Renal cortical epithelial cell (primary cell): ENCODE measurements around the gene ID3. TPM values are rescaled to one million over a fixed set of nuclear protein-coding genes. Genes with fewer than 3 reads are reported as not detected.
A peak's percentile ranks its signal among the peaks of the same experiment; 100 is the strongest.

Experiments used
- DNase-seq: peaks from one replicate; pipeline ENCODE4 v3.0.0-alpha.2; 2011; ENCODE audit warnings: low read depth
- total RNA-seq: library from RNA; depleted of rRNA; stranded (reverse); fragments of >200 nt; gene quantifications from 2 replicates; pipeline ENCODE4 v1.2.3, GENCODE V29; 2014

ID3 gene, protein sequence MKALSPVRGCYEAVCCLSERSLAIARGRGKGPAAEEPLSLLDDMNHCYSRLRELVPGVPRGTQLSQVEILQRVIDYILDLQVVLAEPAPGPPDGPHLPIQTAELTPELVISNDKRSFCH
- 29.9 and 65.3 TPM in 2 replicates for total RNA-seq

DNA sequence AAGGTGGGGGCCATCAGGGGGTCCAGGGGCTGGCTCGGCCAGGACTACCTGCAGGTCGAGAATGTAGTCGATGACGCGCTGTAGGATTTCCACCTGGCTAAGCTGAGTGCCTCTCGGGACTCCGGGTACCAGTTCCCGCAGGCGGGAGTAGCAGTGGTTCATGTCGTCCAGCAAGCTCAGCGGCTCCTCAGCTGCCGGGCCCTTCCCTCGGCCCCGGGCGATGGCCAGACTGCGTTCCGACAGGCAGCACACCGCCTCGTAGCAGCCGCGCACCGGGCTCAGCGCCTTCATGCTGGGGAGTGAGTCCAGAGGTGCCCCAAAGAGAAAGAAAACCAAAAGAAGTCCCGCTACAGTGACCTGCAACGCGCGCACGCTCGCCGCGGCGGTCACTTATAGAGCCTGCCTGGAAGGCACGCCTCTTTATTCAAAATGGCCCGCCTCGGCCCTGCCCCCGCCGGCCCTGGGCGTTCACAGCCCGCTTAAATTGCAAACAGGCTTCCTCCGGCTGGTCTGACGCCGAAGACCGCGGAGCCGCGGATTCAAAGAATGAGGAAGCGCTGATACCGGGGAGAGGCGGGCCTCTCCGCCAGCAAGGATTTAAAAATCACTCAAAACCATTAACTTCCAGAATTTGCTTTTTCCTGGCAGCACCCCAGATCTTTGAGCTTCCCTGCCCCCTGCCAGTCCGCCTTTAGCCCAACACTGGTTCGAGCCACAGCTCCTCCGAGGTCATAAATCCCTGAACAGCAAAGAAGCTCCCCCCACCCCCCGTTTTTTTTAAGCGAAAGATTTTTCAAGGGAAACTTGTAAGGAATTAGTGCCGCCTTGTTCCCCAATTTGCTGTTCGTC lies at the start of gene ID3:
Gene ID3 (minus strand): TSS at position 366 of the 849 bp plus-strand sequence. CDS start 75 bp downstream, at position 291.
- peak; percentile 89 for DNase-seq

DNA sequence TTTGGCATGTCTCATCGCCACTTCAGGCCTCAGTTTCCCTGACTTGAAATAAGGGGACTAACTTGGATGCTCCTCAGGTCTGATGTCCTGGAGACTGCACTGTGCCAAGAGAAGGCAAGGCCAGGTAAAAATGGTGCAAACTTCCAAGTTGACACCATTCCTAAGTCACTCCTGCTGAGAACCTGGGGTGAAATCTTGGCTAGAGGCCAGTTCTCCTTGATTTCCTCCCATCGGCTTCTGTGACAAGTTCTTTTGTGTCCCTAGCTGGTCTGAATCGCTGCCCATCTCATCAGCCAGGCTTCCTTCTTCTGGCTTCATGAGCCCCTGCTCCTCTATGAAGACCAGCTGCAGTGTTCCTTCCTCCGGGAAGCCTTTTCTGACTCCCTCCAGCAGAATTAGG lies 48.6 kb upstream of the ID3 start:
- DNase-seq, result no peak

DNA sequence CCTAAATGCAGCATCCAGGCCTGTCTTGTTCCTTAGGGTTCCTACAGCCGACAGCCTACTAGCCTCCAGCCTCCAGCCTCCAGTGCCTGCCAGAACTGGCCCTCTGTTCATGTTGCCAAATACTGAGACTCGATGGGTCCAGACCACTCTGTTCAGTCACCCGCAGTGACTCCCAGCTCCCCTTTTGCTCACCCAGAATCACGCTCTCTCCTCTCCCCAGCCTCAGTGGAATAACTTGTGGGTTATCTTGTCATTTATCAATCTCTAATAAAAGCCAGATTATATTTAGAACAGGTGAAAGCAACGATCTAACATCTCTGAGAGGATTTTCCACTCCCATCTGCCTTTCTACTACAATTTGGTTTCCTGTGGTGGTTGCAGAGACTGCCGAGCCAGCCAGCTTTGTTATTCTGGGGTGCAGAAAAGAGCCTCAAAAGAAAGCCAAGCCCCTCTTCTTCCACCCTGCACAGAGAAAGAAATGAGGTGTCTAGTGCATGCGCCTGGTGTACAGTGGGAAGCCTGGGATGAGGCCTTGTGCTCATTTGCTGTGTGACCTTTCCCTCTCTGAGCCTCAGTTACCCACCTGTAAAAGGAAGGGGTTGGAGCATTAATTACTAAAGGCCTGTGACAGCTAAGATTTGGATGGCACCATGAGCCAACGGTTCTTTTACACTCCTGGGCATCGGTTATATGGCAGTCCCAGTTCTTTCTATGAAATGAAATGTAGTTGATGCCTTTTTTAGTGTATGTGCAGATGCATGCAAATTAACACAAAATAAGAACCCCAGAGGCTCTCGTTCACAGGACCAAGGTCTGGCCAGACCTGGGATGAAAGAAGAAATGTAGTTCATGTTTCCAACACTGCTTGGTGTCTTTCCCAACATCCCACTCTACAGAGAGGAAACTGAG lies 42.9 kb upstream of the ID3 start:
- DNase-seq, result no peak

DNA sequence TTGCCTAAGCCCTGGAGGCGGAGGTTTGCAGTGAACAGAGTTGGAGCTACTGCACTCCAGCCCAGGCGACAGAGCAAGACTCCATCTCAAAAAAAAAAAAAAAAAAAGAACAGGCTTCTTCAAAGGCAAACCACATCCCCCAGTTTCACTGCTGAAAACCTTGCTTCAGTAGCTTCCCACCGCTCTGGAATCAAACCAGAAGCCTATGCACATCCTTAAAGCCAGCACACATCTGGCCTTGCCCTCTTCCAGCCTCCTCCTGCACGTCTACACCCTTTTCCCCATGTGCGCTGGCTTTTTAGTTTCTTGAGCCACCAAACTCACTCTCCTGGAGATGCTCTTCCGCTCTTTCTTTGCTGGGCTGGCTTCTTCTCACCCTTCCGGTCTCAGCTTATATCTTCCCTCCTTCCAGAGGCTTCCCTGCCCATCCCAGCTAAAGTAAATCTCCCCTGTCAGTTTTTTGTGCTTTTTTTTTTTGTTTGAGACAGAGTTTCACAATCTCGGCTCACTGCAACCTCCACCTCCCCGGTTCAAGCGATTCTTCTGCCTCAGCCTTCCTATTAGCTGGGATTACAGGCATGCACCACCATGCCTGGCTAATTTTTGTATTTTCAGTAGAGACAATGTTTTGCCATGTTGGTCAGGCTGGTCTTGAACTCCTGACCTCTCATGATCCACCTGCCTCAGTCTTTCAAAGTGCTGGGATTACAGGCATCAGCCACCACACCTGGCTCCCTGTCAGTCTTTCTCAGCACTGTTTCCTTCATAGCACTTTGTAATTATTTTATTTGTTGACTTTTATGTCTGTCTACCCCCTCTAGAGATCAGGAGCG lies 42.0 kb upstream of the ID3 start:
- DNase-seq, result no peak

DNA sequence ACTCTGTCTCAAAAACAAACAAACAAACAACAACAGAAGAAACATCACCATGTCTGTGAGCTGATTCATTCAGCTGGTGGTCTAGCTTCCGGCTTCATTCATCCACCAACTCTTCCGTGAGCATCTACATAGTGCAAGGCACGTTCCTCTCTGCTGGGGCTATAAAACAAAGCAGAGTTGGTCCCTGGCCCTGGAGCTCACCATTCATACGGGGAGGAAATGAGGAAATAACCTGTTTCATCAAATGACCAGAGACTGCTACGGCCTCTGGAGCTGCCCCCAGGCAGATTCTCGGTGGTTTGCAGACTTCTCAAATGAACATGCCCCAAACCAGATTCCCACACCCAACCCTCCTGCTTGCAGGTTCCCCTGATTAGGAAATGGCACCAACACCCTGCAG lies 41.0 kb upstream of the ID3 start:
- DNase-seq, result no peak

DNA sequence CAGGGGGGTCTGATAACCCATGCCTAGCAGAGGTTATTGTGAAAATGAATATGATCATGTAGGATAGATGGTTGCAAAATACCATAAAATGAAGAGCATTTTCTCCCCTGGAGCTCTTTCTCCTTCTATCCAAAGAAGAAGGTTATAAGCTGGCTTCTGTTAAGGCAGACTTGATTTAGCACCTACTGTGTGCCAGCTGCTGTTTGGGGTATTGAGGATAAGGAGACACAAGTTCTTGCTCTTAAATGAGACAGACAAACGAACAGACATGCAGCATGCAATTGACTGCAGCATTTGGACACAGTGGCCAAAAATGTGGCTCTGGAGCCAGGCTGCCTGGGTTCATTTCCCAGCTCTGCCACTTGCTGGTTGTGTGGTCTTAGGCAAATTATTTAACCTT lies 39.8 kb upstream of the ID3 start:
- no peak for DNase-seq

DNA sequence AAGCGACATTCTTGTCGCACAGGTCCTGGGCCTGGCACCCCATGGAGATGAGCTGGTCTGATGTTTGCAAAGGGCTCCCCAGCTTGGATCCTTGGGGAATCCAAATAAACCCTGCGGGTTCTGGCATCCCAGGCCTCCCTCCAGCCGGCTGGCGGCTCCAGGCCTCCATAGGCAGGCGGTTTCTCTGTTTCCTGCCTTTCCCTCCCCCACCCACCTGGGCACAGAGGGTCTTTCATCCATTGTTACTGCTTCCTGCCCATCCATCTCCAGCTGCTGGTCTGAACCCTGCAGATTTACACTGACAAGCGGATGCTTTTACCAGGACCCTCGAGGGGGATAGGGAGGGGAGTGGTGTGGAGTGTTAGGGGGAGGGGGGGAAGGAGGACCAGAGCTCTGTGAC lies 39.1 kb upstream of the ID3 start:
- no peak for DNase-seq

DNA sequence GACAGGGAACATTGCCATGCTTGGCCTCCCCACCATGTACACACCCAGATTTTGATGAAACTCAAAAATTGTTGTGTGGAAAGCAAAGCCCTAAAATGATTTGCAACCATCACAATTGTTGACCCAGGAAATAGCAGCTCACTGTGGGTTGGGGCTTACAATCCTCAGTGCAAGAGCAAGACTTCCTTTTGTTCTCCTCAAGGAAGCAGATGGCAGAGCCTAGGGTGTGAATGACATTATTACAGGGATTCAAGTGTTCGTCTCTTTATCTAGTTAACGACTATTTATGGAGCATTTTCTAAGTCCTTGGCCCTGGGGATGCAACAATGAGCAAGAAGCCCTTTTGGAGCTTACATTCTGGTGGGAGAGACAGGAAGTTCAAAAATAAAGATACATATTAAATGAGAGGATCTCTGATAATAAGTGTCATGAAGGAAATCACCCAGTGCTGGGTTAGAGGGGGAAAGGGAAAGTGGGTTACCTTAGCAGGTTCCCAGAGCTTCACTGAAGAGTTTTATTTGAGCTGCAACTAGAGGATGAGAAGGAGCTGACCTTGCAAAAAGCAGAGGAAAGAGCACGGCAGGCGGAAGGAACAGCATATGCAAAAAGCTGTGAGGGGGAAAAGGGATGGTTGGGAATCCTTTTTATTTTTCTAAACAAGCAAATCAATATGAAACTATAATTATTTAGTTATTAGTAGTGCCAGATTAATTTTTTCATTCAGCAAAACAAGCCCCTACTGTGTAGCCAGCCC lies 38.5 kb upstream of the ID3 start:
- no peak for DNase-seq

DNA sequence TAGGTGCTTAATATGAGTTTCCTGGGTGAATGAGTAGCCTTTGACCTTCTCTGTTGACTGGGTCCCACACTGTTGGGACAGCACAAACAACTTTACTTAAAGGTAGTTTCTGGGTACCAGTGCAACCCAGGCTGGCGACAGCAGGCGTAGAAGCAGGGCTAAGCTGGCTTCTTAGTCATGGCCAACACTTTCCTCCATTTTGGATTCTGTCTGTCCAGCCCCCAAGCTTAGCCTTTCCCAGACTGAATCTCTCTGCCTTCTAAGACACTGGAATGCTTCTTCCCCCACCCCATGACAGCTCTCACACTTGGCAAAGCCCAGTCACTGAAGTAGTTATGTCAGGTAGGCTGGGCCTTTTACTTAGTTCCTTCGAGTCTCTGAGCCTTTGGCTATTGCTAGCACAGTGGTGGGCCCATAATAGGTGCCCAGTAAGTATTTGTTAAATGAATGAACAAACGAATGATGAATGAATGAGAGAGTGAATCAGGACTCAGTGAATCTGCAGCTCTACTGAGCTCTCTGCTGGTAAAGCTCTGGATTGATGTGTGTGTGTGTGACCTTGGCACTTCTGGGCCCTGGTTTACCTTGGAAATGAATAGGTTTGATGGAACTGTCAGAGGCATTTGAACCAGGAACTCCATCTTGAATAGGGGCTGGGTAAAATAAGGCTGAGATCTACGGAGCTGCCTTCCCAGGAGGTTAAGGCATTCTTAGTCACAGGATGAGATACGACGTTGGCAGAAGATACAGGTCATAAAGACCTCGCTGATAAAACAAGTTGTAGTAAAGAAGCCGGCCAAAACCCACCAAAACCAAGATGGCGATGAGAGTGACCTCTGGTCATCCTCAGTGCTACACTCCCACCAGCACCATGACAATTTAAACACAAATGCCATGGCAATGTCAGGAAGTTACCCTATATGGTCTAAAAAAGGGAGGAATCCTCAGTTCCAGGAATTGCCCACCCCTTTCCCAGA lies 37.4 kb upstream of the ID3 start:
- no peak for DNase-seq

DNA sequence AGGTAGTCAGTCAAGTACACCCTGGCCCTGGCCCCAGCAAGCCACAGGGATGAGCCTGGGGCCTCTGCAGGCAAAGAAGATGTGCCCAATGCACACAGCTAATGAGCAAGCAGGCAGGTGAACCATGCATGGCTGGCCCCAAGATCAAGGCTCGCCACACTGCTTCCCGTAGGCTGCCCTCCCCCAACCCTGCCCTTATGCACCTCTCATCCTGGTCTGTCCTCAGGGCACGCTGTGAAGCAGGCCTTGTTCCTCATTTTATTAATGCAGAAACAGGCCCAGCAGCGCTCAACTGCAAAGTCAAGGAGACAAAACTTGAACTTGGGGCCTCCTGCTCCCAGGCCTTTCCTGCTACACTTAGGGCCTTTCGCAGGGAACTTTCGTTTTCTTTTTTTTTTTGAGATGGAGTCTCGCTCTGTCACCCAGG lies 35.6 kb upstream of the ID3 start:
- DNase-seq, result peak; percentile 42

DNA sequence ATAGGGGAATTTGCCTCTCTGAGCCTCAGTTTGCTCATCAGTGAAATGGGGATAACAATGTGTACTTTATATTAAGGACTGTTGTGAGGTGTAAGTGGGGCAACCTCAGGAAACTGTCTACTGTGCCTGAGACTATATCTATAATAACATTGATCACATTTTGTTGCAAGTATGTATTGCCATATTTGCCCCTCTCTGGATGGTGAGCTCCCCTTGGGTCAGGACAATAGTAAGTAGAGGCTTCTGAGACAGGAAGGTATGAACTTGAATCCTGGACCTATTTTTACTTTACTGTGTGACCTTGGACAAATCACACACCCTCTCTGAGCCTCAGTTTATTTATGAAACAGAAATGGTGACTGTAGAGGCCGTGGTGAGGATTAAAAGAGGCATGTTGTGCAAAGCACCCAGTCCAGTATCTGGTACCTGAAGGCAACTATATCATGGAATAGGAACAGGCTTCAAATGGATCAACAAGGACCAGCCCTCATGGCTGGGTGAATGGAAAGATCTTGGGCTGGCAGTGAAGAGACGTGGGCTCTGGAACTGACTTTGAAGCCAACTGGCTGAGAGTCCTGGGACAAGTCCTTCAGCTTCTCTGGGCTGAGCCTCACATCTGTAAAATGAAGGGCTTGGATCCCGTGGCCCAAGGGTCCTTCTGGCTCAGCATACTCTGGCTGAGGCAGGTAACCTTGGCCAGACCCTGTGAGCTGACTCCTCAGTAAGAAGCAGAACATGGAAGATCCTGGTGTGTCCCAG lies 35.0 kb upstream of the ID3 start:
- no peak for DNase-seq

DNA sequence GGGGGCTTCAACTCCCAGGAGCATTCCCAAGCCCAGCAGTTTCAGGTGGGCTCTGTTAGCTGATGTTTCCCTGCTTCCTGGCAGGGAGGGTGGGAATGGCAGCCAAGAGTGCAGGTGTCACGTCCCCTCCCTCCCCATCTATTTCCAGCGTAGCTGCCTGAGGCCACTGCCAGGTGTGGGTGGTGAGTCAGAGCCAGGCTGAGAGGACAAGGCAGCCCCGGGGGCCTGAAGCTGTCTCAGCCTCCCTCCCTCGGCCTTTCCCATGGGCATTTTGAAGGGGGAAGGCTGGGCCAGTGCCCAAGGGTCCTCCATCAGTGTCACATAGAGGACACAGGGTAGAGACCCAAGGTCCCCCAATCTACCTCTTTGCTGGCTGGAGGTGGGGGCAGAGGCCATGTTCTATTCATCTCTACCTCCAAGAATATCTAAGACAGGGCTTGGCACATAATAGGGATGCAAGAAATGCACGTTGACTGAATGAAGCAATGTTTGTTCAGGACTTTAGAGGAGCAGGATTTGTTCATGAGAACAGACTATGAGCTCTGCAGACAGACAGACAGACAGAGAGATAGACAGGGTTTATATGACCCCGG lies 34.4 kb upstream of the ID3 start:
- peak; percentile 64 for DNase-seq

DNA sequence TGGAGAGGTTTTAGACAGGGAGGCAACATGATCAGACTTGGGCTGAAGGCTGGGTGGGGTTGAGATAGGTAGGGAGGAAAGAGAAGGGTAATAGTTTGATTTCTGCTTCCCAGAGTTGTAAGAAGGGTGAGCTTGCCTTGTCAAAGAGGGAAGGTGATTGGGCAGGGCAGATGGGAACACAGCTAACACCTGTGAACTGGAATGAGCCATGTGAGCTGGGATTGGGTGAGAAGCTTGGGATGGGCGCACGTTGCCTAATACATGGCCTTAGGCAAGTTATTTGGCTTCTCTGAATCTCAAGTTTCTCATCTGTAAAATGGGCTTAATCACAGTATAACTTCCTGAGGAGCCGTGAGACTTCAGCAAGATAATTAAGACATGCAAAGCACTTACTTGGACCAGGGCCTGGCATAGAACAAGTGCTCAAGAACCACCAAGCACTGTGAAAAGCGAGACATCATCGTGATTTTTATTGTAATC lies 33.8 kb upstream of the ID3 start:
- DNase-seq, result peak; percentile 11

DNA sequence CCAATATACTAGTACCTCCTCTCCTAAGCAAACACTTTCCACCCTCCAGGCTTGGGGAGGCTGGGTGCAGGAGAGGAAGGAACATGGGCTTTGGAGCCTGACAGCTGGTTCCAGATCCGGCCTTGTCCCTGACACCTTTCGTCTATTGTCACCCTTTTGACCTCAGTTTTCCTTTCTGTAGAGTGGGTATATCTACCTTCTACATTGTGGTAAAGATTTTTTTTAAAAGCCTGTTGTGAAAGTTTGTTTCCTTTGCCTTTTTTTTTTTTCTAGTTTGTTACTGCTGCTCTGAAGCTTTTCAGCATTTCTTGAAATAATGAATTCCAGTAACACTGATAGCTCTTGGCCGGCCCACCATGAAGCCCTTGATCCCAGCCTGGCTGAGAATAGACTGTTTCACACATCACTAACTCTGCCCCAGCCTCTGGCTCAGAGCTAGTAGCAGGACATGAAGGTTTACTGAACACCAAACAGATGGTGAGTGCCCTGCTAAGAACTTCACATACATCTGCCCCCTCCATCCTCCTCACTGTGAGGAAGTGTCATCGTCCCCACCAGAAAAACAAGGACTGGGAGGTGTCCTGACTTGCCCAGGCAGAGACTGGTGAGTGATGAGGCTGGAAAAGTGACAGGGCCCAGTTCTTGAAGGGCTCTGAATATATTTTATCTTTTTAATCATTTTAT lies 33.0 kb upstream of the ID3 start:
- peak; percentile 46 for DNase-seq

DNA sequence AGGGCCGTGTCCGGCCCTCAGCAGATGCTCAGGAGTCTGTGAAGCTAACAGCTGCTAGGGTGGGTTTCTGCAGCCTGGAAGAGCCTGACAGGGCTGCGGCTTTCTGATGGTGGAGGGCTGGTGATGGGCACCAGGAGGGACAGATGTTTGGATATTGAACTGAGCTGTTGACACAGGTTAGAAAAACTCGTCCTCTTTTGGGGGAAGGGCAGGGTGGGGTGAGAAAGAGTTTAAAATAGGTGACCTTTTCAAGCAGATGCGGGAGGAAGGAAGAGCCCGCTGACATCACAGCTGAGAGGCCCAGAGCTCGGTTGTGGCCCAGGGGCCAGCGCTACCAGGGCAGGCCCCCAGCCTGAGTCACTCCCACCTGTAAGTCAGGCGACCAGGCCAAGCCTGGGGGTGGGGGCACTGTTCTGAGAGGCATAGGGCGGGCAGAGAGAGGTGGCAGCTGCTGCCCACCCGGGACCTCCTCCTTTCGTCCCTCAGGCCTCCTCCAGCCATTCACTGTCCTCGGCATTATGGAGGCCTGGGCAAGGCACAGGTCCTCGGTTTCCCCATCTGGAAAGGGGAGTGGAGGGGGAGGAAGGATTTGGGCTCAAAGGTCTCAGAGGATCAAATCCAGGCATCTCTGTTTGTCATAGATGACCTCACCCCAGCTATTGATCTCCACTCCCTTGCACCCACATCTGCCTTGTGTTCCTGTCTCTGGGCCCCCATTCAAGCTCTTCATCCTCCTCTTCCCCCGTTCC lies 32.3 kb upstream of the ID3 start:
- DNase-seq, result no peak

DNA sequence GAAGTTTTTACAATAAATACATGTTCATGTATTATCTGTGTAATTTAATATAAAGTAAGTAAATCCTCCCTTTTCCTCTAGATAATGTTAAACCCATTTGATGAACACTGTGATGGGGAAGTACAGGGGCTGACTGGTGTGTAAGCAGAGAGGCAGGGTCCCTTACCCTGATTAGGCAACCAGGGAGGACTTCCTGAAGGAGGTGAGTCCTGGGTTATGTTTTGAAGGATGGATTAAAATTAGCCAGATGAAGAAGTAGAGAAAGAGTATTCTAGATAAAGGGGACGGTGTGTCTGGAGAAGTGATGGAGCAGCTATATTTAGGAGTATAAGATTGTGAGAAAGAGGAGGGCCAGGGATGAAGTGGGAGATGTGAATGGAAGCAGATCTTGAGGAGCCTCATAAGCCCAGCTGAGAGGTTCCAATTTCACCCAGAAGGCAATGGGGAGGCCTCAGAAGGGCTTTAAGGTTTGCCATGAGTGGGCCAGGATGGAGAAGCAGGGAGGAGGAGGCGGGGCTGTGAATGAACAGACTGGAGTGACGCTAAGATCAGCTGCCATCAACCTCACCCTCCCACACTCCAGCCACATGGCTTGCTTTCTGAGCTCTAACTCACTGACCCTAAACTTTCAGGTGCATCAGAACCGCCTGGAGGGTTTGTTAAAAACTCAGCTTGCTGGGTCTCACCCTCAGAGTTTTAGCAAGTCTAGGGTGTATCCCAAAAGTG lies 30.9 kb upstream of the ID3 start:
- DNase-seq, result peak; percentile 25
